DMS114 treated with DMSO at 0.1 percent for 48 hours (cell line): ENCODE measurements around the gene DNAH8.
"Not testable (repeated sequence)": the region's sequence is repeated elsewhere in the genome, so short reads cannot be mapped to it uniquely, and the experiment has no call there.

ENCODE experiments used
- DNase-seq: peaks from one replicate; lab custom pipeline; 2025; ENCODE audit not compliant: unreplicated experiment; lab: John Stamatoyannopoulos, UW

Gene DNAH8

DNA sequence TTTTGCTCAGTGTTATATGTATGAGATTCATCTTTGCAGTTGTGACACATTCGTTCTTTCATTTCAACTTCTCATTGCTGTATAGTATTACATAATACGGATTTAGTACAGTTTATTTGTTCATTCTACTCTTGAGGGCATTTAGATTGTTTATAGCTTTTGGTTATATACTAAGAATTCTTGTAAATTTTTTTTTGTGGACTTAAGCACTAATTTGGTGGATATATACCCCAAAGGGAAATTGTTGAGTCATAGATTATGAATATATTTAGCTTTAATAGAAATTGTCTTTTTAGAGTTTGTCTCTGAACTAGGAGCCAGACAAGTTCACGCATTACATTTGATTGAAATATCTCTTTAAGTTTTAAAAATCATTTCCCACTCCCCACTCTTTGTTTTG, 79.6 kb downstream of the DNAH8 start:
- no peak for DNase-seq

DNA sequence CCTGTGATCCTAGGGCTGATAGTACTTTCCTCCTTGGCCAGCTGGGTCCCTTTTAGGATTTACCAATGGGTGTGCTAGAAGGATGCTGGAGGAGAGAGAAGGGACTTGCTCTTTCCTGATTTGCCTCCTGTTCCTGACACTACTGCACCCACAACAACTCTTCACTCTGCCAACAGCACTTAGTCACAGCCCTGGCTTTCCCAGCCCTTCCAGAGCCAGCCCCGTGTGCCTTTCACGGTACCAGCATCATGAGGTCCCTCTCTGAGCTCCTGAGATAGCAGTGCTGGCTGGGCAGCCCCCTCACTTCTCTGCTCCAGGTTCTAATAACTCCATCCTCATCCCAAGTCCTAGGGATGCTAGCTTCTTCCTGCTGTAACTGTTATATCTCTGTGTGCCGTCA, 80.9 kb downstream of the DNAH8 start:
- DNase-seq = no peak

DNA sequence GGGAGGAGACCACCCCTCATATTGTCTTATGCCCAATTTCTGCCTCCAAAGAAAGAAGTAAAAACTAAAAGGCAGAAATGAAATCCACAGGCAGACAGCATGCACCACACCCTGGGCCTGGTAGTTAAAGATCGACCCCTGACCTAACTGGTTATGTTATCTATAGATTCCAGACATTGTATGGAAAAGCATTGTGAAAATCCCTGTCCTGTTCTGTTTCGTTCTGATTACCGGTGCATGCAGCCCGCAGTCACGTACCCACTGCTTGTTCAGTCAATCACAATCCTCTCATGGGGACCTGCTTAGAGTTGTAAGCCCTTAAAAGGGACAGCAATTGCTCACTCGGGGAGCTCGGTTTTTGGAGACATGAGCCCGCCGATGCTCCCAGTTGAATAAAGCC, 81.3 kb downstream of the DNAH8 start:
- not testable (repeated sequence) for DNase-seq

DNA sequence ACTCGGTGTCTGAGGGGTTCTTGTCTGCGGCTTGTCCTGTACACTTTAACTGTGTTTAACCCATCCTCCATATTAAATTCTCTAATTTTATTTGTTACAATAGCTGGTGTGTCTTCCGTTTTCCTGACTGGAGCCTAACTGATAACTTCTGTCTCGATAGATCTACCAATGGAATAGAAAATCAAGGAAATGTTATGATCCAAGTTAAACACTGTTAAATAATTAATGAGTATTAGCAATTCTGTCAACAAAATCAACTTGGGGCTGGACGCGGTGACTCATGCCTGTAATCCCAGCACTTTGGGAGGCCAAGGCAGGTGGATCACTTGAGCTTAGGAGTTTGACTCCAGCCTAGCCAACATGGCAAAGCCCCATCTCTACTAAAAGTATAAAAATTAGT, 81.7 kb downstream of the DNAH8 start:
- DNase-seq = no peak

DNA sequence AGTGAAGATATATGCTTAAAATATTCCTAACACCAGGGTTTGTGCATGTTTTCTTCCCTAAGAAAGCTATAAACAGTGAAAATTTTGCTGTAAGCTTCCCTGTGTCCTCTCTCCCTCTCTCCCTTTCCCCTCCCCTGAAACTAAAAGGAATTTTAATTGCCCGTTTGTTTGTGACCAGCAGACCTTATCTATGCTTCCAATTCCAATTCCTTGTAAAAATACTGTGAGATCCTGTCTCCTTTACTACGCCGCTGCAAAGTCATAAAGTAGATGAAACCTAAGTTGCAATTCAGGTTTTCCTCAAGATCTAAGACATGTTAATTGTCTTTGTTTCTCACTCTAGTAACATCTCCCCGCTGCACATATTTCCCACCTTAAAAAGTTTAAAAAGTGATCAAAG, 82.3 kb downstream of the DNAH8 start:
- DNase-seq = no peak

DNA sequence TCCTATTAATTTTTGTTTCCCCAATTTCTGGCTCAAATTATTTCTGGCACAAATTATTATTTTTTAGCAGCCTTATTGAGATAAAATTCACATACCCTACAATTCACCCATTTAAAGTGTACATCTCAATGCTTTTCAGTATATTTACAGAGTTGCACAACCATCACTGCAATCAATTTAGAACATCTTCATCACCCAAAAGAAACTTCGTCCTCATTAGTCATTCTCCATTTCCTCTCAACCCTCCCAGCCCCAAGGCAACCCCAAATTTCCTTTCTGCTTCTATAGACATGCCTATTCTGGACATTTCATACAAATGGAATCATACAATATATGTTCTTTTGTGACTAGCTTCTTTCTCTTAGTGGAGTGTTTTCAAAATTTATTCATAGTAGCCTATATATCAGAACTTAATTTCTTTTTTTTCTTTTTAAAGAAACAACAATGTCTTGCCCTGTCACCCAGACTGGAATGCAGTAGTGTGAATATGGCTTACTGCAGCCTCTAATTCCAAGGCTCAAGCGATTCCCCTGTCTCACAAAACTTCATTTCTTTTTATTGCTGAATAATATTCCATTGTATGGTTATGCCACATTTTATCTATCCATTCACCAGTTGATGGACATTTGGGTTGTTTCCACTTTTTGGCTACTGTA, 84.5 kb downstream of the DNAH8 start:
- no peak for DNase-seq

DNA sequence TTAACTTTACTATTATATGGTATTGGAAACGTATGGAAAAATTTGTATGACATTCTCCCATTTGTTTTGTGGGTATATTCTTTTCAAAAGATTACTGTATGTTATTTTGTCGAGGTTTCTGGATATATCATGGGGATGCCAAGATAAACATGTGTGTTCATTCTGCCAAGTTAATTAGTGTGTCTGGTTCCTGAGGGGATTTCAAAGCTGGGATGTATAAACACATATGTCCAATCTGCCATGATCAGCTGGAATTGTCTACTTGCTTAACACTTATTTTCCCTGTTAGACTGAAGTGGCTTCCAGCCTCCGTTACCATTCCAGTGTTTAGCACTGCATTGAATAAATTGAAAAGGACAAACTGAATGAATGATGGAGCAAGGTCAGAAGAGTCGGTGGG, 86.2 kb downstream of the DNAH8 start:
- DNase-seq = no peak

DNA sequence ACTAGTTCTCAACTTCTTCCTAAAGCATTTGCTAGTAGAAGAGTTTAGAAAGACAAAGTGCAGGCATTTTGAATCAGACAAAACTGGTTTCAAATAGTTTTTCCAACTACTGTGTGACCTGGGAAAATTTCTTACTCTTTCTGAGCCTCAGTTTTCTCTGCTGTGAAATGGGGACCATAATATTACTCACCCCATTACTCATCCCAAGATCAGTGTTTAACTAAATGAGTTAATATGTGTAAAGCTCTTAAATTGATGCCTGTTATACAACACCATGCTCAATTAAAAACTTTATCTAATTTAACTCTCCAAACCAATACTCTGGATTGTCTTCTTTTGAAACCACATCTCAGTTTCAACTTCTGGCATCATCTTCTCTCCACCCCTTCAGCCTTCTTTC, 87.4 kb downstream of the DNAH8 start:
- no peak for DNase-seq

DNA sequence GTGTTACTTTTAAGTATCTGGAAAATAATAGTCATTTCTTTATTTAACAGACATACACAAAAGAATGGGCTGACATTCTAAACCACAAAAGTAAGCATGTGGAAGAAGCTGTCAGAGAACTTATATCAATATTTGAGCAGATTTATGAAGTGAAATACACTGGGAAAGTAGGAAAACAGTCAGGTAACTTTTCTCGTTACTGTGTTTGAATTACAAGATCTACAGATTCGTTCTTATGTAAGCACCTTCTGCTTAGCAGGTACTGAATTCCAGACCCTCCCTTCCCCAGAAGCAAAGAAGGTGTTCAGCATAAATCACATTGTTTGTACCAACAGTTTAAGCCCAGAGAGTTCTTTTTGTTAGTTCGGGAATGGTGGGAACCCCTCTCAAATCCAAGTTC, 88.0 kb downstream of the DNAH8 start:
- no peak for DNase-seq

DNA sequence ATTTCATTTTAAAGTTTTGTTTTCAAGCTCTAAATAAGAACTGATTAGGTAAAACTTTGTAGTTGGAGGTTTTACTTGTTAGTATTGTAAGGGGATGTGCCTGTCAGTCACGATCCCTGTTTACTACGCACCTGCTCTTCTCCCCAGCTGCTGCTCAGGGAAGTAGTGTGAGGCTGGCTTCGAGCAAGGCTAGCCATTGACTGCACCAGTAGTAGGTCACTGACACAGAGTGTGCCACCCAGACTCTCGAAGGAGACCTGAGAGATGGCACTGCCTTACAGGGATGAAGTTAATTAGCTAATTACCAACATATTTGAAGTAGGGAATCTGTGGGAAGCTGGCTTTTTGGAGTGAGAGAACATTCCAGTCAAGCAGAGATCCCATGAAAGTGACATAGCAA, 89.2 kb downstream of the DNAH8 start:
- DNase-seq = no peak

DNA sequence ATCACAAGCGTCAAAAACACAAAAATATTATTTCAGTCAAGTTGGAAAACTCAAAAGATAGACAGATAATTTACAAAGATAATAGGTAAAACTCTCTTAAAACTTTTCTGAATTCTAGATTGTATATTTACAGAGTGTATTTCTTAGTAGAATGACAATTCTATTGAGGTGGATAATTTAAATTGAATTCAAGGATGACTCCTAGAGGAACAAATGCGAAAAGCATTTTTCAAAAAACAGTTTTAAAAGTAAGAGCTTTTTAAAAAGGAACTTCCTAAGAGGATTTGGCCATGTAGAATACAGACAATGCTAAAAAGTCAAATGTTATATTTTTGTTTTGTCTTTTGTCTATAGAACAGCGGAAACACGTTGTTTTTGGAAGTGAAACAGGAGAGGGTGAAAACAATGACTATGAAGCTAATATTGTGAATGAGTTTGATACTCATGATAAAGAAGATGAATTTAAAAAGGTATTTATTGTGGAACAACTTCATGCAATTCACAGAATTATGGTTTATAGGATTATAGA, 90.1 kb downstream of the DNAH8 start:
- DNase-seq = no peak

DNA sequence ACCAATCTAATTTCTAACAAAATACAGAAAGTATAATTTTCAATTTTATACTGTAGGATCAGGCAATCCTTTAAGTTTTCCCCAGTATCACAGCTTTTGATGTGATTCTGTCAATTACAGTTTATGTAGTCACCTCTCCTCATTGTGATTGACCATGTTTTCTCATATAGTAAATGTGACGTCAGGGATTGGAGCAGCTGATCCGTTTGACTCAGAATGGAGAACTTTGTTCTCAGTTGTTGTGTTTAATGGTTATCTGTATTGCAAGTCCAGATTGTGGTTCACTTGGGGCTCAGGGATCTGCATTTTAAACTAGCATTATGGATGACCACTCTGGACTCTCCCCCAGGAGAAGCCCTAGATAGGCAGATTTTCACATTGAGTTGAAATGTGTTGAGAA, 90.6 kb downstream of the DNAH8 start:
- no peak for DNase-seq

DNA sequence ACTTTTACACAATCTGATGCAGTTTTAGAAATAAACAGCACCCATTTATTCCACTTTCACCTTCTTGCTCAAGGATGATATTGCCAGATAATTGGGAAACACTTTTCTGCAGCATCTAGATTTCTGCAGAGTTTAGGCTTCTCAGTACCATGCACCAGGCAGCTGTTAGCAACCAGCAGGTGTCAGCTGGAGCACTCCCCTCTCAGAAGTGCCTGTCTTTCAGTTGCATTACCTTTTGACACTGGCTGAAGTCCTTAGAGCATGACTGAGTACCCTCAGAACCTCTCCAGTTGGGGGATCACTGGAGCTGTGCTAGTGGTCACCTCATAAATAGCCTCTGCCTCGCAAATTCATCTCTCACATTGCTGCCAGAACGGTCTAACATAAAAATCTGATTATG, 91.2 kb downstream of the DNAH8 start:
- no peak for DNase-seq

DNA sequence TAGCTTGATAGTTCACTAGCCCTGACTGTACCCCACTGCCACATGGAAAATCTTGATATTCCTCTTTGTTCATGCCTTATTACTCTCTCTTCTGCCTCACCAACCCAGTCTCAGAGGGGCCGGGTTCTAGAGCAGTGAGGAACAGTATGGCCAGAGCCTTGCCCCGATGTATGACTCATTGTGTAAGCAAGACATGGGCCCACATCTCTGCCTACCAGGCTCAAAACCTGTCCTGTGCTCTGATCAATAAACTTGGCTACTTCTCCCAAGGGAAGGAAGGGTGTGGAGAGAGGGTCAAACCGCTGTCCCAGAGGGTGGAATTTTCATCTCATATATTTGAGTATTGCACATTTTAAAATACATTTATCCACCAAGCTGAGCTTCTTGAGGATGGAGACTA, 91.7 kb downstream of the DNAH8 start:
- DNase-seq = no peak

DNA sequence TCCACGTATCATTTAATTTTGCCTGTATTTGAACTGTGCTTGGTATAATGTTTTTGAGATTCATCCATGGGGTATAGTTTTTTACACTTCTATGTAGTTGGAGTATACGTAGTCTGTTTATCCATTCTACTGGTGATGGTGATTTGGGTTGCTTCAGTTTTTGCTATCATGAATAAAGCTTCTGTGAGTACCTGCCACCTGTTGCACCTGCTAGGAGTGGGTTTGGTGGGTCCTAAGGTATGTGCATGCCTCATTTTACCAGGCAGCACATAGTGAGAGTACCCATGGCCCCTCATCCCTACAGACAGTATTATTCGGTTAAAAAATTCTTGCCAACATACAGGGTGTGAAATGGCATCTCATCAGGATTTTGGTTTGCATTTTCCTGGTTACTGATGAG, 92.9 kb downstream of the DNAH8 start:
- DNase-seq = no peak

DNA sequence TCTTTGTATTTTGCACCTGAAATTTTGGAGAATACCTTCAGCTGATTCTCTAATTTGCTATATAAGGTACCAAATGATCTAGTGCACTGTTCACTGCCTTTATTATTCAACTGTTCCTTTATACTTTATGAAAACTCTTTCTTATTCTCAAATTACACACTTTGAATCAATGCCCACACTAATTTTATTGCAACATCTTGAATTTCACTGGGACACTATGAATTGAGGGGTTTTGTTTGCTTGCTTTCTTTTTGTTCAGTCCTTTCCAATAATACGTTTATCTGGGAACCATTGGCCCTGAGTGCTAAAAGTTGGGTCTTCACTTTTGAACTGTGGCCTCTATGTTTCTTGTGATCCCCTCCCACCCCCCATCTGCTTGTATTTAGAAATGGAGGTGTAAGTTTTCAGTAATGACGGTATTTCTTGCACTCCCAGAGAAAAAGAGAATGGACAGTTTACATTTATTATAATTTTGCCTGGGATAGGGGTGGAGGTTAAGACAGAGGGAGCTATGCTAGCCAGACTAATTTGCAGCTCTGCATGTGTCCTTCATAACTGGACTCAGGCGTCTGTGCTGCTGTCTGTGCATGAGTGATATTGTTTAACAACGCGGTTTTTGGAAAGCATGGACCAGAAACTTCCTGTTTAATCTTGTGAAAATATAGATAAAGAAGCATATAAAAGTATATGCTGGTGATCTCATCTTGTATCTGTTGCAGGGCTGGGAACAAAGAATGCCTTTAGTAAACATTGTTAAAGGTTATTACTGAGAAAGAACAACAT, 98.1 kb downstream of the DNAH8 start:
- no peak for DNase-seq

DNA sequence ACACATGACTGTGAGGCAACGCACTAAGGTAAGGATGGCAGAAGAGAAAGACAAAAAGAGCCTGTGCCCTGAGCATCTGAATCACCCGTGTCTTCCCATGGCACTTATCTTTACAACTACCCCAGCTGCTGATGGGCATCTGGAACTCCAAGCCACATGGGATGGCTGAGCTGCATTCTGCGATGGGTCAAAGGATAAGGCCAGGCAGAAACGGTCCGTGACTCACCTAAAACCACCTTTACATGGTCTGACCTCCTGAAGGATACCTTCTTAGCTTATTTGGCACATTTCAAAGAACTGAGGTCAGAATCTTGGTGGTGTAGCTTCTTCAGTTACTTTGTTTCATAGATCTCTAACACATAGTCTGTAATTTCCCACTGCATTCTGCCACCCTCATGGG, 99.7 kb downstream of the DNAH8 start:
- DNase-seq = no peak

DNA sequence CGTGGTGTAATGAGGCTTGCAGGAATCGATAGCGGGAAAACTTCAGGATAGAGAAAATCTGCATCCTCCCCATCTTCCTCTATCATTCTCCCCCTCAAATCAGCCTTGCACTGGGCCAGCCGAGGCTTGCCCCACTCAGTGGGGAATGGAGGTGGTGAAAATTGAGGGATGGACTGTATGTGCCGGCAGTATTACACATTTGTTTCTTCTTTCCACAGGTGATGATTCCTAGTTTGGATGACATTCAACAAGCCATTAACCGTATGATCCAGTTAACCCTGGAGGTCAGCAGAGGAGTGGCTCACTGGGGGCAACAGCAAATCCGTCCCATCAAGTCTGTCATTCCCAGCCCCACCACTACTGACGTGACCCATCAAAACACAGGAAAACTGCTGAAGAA, 100.1 kb downstream of the DNAH8 start:
- DNase-seq = no peak

DNA sequence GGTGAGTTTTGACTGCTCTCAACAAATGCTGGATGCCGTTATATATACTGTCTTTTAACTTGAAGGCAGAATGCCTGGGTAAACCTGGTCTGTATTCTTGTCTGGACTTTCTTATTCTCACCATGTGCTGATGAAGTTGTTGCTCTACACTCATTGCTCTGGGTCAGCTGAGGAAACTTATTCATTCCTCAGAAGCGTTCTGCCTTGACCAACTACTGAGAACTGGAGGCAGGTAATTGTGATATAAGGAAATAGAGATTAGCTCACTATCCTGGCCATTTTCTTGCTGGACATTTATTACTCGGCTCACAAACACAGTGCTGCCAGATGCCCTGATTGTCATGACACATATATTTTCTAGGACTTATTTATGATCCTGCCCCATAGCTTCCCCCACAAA, 103.6 kb downstream of the DNAH8 start:
- DNase-seq = no peak

DNA sequence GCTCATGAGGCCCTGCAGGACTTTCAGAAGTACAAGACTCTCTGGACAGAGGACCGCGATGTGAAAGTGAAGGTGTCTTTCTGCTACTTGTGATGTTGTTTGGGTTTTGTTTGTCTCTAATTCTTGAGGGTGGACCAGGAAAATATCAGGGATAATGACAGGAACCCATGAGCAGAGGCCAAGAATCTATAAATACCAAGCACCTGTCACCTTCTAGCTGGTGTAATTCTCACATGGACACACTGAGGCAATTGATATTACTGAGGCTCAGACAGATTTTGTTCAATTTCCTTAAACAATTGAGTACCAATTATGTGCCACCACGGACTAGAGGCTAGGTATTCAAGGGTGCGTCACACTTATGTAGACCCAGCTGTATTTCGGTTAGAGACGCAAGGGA, 107.9 kb downstream of the DNAH8 start:
- no peak for DNase-seq

DNA sequence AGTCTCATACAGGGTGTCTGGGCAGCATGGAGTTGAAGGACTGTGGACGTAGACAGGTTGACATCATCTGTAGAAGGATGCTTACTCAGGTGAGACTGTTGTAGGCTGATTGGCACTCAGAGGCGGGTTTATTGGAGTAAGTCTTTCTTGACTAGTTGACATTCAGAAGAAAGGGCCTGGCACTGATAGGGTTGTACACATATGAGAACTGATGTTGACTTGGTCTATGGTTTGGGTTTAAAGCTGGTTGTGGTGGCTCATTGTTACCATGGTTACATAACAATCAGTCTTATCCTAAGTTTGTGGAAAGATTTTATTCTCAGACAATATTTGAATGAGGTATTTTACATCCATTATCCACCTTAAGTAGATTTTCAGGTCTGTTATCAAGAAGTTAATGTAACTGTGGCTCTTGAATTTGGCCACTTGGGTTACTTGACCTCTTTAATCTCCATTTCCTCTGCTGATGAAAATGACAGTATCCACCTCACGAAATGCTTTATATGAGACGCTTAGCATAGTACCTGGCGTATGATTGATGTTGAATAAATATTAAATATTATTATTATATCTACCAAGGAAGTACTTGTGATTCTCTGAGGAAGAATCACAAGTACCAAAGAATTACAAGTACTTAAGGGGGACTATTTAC, 109.3 kb downstream of the DNAH8 start:
- no peak for DNase-seq

DNA sequence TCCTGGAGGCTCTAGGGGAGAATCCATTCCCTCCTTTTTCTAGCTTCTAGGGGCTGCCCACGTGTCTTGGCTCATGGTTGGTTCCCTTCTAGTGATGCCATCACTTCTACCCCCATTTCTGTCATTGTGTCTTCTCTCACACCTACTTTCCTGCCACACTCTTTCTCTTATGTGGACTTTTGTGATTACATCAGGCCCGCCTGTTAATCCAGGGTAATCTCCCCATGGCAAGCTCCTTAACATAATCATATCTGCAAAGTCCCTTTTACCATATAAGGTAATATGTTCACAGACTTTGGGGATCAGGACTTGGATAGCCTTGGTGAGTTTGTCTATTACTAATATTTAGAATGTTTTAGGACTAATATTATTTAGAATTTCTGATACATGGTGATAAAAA, 111.9 kb downstream of the DNAH8 start:
- DNase-seq = no peak
